Suppressor macrophage treated with lipopolysaccharide for 4 hours (primary cell): Measurements from ENCODE around the gene GPR39.

ENCODE experiments used
- DNase-seq: peaks from one replicate; pipeline ENCODE4 v3.0.0-alpha.2; 2020

The GPR39 gene

GRCh38 chr2:132609101-132609890, 192.7 kb downstream of the GPR39 start:
- DNase-seq: no peak

DNA sequence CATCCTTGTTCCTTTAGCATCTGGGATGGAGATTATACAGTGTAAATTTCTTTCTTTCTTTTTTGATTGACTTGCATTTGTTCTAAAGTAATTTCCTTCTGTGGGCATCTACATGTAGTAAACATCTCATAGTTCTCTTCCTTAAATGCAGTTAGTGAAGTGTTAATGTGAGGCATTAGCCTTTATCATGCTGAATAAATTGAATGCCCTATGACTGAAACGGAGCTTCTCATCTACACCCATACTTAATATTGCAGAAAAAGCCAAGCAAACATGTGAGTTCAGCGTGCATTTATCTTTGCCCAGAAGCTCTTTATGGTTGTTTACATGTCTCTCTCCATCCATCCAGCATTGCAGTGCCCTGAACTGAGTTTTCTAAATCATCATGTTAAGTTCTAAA, 195.1 kb downstream of the GPR39 start:
- no peak for DNase-seq

GRCh38 chr2:132615329-132616085, 198.9 kb downstream of the GPR39 start:
- DNase-seq: no peak

DNA sequence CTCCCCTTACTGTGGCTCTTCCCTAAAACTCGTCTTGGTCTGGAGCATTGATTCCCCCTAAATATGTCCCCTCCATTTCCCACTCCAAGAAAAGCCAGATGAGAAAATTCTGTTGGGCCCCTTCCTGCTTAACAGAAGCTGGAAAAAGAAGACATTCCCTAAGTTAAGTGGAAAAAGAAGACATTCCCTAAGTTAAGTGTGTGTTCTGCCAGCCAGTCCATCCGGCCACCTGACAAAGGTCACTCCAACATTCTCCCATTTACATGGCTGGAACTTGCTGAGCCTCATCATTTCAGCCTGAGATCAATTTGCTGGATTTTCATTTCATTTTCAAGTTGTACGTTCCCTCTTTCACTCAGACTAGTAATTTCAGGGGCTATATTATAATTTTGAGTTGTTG, 201.4 kb downstream of the GPR39 start:
- no peak for DNase-seq

DNA sequence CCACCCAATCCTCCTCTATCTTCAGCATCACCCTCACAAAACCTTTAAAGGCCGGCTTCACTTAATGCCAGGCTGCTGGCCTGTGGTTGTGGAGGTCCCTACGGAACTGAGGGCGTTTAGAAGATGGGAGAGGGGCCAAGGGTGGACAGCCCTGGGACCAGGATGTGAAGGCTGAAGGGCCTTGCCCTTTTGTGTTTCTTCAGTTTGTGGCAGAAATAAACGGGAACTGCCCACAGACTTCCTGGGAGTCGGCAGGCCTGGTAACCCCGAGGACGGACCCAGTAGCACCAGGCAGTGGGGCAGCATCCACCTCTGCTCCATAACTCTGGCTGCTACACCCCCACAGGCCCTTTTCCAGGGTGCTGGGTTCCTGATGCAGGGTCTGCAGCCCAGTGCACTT, 202.1 kb downstream of the GPR39 start:
- DNase-seq: peak; percentile 1

- peak; percentile 7 for DNase-seq
Measured at GRCh38 chr2:132620115-132620514, 203.5 kb downstream of the GPR39 start.

DNA sequence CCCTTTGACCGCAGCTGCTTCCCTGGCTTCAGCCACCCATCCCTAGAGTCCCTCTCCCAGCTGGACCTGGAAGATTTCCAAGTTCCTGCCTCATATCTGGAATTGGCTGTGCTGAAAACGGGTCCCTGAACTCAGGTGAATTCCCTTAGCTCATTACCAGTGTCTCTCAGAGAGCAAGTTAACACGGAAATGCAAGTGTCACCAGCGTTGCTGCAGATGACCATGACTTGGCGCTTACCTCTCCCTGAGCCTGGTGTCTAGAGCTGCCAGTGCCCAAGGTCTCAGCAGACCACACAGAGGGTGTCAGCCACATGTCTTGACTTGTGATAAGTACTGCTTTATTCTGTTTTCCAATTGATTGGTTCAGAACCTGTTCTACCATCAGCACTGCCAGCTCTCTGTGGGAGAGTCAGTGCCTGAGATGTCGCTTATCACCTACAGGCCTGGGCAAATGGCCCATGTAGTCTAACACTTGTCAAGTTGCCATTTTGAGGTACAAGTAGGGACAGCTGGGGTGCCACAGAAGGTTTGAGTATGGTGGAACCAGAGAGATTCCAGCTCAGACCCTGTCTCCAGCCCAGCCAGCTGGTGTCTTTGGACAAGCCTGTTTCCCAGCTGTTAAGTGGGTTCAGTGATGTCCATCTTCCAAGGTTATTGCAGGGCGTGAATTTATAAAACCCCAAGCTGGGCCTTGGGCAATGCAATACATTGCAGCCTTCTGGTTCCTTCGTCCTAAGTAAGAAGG, 204.7 kb downstream of the GPR39 start:
- DNase-seq: no peak

- DNase-seq: peak; percentile 16
Measured at GRCh38 chr2:132623096-132623839, 206.7 kb downstream of the GPR39 start.

DNA sequence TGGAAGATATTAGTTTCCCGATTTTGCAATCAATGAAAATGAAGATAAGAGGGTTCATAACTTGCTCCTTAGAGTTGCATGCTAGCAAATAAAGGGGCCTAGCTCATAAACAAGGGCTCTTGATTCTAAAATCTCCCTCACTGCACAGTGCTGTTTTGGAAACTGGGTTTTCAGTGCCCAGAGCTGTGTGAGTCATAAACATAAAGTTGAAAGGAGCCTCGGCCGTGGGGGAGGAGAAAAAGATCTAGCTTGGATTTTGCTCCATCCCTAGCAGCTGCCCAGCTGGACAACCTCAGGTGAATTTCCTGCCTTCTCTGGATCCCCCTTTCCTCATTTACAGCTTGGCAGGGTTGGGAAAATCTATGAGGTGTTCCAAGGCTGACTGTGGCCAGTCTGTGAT, 210.9 kb downstream of the GPR39 start:
- no peak for DNase-seq

- DNase-seq: no peak
Measured at GRCh38 chr2:132632000-132632649, 215.5 kb downstream of the GPR39 start.

- no peak for DNase-seq
Measured at GRCh38 chr2:132633635-132634034, 217.0 kb downstream of the GPR39 start.

DNA sequence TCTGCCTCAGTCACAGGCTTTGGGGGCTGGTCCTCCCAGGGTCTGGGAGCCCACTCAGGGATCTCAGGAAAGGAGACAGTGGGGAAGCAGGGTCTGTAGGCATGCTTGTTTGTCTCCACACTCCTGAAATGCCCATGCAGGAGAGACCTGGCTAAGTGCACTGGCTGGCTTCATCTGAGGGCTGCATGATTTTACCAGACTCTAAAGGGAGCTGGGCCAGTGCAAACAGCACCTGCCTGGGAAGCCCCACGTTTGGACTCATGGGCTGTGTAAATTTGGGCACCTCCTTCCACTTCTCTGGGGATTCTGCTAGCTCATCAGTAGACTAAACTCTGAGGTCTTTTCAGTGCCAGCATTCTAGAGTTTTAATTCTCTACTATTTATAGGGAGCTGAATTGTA, 219.7 kb downstream of the GPR39 start:
- DNase-seq: no peak

- DNase-seq: no peak
Measured at GRCh38 chr2:132638313-132639040, 221.9 kb downstream of the GPR39 start.

GRCh38 chr2:132640116-132640515, 223.5 kb downstream of the GPR39 start:
- no peak for DNase-seq

- no peak for DNase-seq
Measured at GRCh38 chr2:132641819-132642218, 225.2 kb downstream of the GPR39 start.

GRCh38 chr2:132642415-132642814, 225.8 kb downstream of the GPR39 start:
- DNase-seq: no peak

DNA sequence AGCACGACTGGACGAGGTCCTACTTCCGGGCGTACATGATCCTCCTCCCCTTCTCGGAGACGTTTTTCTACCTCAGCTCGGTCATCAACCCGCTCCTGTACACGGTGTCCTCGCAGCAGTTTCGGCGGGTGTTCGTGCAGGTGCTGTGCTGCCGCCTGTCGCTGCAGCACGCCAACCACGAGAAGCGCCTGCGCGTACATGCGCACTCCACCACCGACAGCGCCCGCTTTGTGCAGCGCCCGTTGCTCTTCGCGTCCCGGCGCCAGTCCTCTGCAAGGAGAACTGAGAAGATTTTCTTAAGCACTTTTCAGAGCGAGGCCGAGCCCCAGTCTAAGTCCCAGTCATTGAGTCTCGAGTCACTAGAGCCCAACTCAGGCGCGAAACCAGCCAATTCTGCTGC, 228.6 kb downstream of the GPR39 start:
- DNase-seq: no peak

GRCh38 chr2:132645722-132646539, 229.3 kb downstream of the GPR39 start:
- DNase-seq: peak; percentile 46

- DNase-seq: no peak
Measured at GRCh38 chr2:132646540-132647108, 230.0 kb downstream of the GPR39 start.
